ENCODE measurements around the gene HDAC6.

GRCh38 chrX:48818866-48819265, 17.0 kb downstream of the HDAC6 start:
- no peak for TF ChIP-seq EZH2 (IDR thresholded peaks at IDR 0.05; ENCODE audit: low read length)
- no peak for TF ChIP-seq CTCF (optimal IDR thresholded peaks at IDR 0.05 in 1 of 3, IDR thresholded peaks at IDR 0.05 in 1 of 3, conservative IDR thresholded peaks at IDR 0.05 in 1 of 3; ENCODE audit: extremely low read depth in 1 of 3, insufficient read depth in 2 of 3, low read length in 3 of 3)

Measured in keratinocyte (primary cell).